ENCODE results near the gene LRRC8D.

DNA sequence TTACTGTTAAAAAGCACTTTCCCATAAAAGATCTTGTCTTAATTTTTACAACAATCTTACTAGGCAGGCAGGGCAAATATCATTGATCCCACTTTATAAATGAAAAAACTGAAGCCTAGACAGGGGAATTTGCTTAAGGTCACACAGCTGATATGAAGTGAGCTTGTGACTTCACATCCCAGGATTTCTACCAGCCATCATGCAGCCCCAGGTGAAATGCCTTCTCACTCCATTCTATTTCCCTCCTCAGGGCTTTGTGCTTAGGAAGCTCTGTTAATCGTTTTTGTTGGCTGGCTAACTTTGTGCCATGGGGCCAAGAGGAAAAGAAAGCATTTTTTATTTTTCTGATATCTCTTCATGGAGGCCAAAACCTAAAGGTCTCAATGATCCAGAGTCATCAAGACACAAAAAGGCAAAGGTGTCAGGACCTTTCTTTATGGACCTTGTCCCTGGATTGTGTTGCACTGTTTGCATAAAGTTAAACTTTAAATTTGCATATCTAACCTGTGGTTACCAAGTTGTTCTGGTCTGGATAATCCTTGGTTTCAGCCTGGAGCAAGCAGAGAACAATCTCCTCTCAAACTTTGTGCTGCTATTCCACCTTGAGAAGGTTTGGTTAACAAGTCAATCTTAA, 129.3 kb downstream of the LRRC8D start:
- TF ChIP-seq, protein P1, sequence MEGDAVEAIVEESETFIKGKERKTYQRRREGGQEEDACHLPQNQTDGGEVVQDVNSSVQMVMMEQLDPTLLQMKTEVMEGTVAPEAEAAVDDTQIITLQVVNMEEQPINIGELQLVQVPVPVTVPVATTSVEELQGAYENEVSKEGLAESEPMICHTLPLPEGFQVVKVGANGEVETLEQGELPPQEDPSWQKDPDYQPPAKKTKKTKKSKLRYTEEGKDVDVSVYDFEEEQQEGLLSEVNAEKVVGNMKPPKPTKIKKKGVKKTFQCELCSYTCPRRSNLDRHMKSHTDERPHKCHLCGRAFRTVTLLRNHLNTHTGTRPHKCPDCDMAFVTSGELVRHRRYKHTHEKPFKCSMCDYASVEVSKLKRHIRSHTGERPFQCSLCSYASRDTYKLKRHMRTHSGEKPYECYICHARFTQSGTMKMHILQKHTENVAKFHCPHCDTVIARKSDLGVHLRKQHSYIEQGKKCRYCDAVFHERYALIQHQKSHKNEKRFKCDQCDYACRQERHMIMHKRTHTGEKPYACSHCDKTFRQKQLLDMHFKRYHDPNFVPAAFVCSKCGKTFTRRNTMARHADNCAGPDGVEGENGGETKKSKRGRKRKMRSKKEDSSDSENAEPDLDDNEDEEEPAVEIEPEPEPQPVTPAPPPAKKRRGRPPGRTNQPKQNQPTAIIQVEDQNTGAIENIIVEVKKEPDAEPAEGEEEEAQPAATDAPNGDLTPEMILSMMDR (IDR thresholded peaks at IDR 0.05): no peak
- TF ChIP-seq POLR2AphosphoS5 (IDR thresholded peaks at IDR 0.05) (no peak), EP300 (IDR thresholded peaks at IDR 0.05) (no peak), POLR2A (IDR thresholded peaks at IDR 0.05) (no peak)

All from stomach (tissue), 4 donors.